Hepatocyte (in vitro differentiated cells): ENCODE results near the gene GLUD2.

Source experiments
- CTCF ChIP-seq: fragments of 200-600 bp; sonication (generic); IDR thresholded peaks from 2 replicates; pipeline ENCODE4 v1.5.1; 2016; ENCODE audit warnings: antibody characterized with exemption, mild to moderate bottlenecking; ENCODE audit not compliant: poor library complexity
- EZH2phosphoT487 ChIP-seq: fragments of 200-600 bp; sonication (generic); IDR thresholded peaks from one replicate; pipeline ENCODE4 v1.6.1; 2018; ENCODE audit warnings: antibody characterized with exemption, mild to moderate bottlenecking, low read depth, moderate library complexity; ENCODE audit not compliant: unreplicated experiment, severe bottlenecking

- no peak for TF ChIP-seq CTCF
- no peak for TF ChIP-seq EZH2phosphoT487
Measured at GRCh38 chrX:121010218-121010617, 37.2 kb upstream of the GLUD2 start.
